HG02973 (cell line): ENCODE data around the gene CREB3L4.
A peak's percentile ranks its signal among the peaks of the same experiment; 100 is the strongest.
"Not testable (repeated sequence)": the region's sequence is repeated elsewhere in the genome, so short reads cannot be mapped to it uniquely, and the experiment has no call there.

Source experiments
- ATAC-seq: cut with Tn5 transposase; IDR thresholded peaks from one replicate; pipeline ENCODE4 v1.9.1; 2021; ENCODE audit warnings: moderate library complexity; ENCODE audit not compliant: unreplicated experiment

CREB3L4 gene

GRCh38 chr1:153984123-153984894, 16.6 kb downstream of the CREB3L4 start:
- no peak for ATAC-seq

DNA sequence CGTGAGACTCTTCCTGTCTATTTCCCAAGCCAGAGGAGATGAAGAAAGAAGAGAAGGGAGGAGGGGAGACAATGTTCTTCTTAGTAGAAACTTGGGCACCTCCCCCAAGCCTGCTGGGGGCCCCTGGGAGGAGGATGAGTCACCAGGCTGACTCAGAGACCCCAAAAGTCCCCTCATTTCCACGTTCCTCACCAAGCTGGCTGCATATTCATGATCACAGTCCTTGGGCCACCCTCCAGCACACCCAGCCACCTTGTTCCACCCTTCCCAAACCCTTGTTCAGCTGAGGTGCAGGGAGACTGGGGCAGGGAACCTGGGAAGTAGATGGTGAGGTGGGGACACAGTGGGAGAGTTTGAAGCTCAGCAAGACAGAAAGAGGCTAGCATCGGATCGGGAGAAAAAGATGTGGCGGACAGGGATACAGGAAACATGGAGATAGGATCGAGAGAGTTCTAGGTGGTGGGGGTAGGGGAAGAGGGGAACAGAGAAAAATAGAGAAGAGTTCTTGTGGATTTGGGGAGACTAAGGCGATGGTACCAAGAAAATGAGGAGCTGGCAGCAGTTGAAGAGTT, 17.7 kb downstream of the CREB3L4 start:
- no peak for ATAC-seq

GRCh38 chr1:153985941-153986761, 18.4 kb downstream of the CREB3L4 start, which contains the start of gene RAB13:
TSS of gene RAB13 (minus strand) at chr1:153986339. CDS start at chr1:153986236, 103 bp downstream.
- ATAC-seq = no peak

- ATAC-seq = no peak
Observed at GRCh38 chr1:153987621-153988020, 19.9 kb downstream of the CREB3L4 start.

- peak; percentile 62 for ATAC-seq
Observed at GRCh38 chr1:153990468-153991150, 22.9 kb downstream of the CREB3L4 start, which contains the start of gene RPS27. TSS of gene RPS27 (plus strand) at chr1:153990762. CDS start at chr1:153990797, 35 bp downstream.

GRCh38 chr1:153991151-153991630, 23.5 kb downstream of the CREB3L4 start:
- no peak for ATAC-seq

DNA sequence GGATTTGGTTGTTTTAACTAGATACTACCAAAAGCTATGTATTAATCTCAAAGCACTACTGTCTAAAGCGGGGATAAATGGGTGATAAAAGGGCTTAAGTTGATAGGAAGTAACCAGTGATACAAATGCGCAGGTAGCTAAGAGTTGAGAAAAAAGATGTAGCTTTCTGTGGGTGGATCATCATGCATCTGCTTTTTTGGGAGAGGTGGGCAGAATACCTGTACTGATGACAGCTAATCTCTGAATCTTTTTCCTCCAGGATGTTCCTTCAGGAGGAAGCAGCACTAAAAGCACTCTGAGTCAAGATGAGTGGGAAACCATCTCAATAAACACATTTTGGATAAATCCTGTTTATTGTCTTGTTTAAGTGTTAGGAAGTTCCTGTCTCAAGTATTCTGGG, 24.1 kb downstream of the CREB3L4 start:
- no peak for ATAC-seq

- ATAC-seq = no peak
Observed at GRCh38 chr1:153995202-153995601, 27.5 kb downstream of the CREB3L4 start.

DNA sequence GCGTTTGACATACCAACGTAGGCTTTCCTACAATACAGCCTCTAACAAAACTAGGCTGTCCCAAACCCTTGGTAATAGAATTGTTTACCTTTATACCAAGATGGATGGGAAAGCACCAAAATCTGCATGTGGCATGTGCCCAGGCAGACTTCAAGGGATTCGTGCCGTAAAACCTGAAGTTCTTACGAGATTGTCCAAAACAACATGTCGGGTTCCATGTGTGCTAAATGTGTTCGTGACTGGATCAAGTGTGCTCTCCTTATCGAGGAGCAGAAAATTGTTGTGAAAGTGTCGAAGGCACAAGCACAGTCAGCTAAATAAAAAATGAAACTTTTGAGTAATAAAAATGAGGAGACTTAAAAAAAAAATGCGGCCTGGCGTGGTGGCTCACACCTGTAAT, 27.9 kb downstream of the CREB3L4 start:
- ATAC-seq = no peak

GRCh38 chr1:153996882-153997281, 29.2 kb downstream of the CREB3L4 start:
- ATAC-seq = not testable (repeated sequence)

DNA sequence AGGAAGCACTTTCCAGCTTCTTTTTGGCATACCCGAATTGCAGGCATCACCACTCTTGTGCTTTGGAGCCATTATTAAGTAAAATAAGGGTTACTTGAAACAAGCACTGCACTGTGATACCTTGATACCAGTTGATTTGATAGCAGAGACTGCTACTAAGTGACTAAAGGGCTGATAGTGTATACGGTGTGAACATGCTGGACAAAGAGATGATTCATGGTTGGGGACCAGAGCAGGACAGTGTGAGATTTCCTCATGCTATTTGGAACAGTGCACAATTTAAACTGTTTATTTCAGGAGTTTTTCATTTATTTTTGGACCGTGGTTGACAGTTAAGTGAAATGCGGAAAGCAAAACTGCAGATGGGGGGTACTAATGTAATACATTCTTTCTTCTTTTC, 32.7 kb downstream of the CREB3L4 start:
- ATAC-seq = no peak

DNA sequence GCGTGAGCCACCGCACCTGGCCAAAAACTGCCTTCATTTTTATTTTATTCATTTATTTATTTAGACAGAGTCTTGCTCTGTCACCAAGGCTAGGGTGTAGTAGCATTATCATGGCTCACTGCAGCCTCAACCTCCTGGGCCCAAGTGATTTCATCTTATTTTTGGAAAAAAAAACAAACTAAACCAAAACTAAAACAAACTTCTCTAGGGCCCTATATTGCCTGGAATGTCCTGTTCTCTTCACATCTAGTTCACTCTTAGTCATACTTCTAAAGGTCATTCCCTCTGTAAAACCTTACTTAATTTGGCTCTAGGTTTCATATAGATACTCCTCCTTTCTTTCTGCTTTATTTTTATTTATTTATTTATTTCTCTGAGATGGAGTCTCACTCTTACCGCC, 38.4 kb downstream of the CREB3L4 start:
- no peak for ATAC-seq

DNA sequence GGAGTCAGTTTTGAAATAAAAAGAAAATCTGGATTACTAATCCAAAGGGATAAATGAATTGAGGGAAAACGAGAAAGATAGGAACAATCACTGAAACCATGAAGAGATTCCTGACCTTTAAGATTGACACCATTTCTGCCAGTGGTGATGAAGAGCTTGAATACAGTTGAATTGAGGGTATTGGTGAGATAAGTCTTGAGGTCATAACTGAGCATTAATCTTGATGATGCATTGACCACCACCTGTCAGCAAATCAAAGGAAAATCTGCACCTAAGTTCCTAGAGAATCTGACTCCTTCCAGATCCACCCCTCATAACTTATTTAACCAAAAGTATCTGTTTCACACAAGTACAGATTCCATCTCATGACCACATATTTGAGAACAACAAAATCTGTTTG, 44.4 kb downstream of the CREB3L4 start:
- ATAC-seq = no peak

GRCh38 chr1:154012543-154012942, 44.8 kb downstream of the CREB3L4 start:
- ATAC-seq = not testable (repeated sequence)

GRCh38 chr1:154014154-154014907, 46.6 kb downstream of the CREB3L4 start:
- no peak for ATAC-seq

DNA sequence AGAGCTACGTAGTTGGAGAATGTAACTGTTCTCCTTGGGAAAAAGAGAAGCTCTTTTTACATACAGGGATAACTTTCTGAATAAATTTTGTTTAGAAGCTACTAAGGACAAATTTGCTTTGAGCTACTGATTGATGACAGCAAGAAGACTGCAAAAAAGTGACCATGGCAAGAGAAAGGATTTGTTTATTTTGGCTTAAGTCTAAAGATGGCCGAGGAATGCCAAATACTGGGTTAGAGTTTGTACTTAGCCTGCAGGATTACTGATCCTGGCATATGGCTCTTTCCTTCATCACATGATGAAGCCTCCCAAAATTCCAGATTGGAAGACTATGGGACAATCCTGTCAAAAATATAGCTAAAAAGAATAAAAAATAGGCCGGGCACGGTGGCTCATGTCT, 51.6 kb downstream of the CREB3L4 start:
- no peak for ATAC-seq

GRCh38 chr1:154019940-154020339, 52.2 kb downstream of the CREB3L4 start:
- ATAC-seq = no peak
